Jurkat, Clone E6-1 (cell line): ENCODE data around the gene EXTL2. TPM values are rescaled to one million over a fixed set of nuclear protein-coding genes. Genes with fewer than 3 reads are reported as not detected.
"Not testable (repeated sequence)": the region's sequence is repeated elsewhere in the genome, so short reads cannot be mapped to it uniquely, and the experiment has no call there.

Experiments
- DNase-seq: peaks from one replicate; pipeline ENCODE4 v3.0.0-alpha.2; 2011; ENCODE audit warnings: low read depth, low spot score
- H3K4me3 ChIP-seq: 2 replicates; pipeline ENCODE4 v1.5.1; 2011; ENCODE audit warnings: mild to moderate bottlenecking, low read length, control low read depth, moderate library complexity
- polyA plus RNA-seq: library from polyadenylated mRNA; unstranded; fragments of >200 nt; gene quantifications from one replicate; pipeline ENCODE4 v1.2.1, GENCODE V29; 2012; ENCODE audit warnings: missing spikeins; ENCODE audit not compliant: insufficient read length, insufficient read depth

Gene EXTL2
- 12.5 TPM for polyA plus RNA-seq

- peak within 1 kb of the TSS; percentile 78 for H3K4me3 ChIP-seq
- peak; percentile 55 for DNase-seq
Observed at GRCh38 chr1:100894603-100895539, at the start of gene EXTL2. Gene EXTL2 (minus strand): TSS chr1:100894842. CDS start chr1:100888757, 6,085 bp downstream.

- DNase-seq, result no peak
- no peak overlapping the region for H3K4me3 ChIP-seq
Observed at GRCh38 chr1:100943533-100943932, 48.9 kb upstream of the EXTL2 start.

GRCh38 chr1:100942304-100943046 lies 47.8 kb upstream of the EXTL2 start:
- DNase-seq, result no peak
- H3K4me3 ChIP-seq, result no peak overlapping the region

- no peak overlapping the region for H3K4me3 ChIP-seq
- DNase-seq, result no peak
Observed at GRCh38 chr1:100941580-100942216, 47.1 kb upstream of the EXTL2 start.

- no peak overlapping the region for H3K4me3 ChIP-seq
- DNase-seq, result no peak
Observed at GRCh38 chr1:100941098-100941527, 46.5 kb upstream of the EXTL2 start.

GRCh38 chr1:100936194-100936967 lies 41.7 kb upstream of the EXTL2 start:
- no peak overlapping the region for H3K4me3 ChIP-seq
- DNase-seq, result no peak

- DNase-seq, H3K4me3 ChIP-seq: not testable (repeated sequence)
Observed at GRCh38 chr1:100933555-100933954, 38.9 kb upstream of the EXTL2 start.

GRCh38 chr1:100931716-100932115 lies 37.1 kb upstream of the EXTL2 start:
- DNase-seq, result no peak
- no peak overlapping the region for H3K4me3 ChIP-seq

- DNase-seq, result no peak
- H3K4me3 ChIP-seq, result no peak overlapping the region
Observed at GRCh38 chr1:100930494-100930893, 35.9 kb upstream of the EXTL2 start.

- peak; percentile 30 for DNase-seq
- no peak overlapping the region for H3K4me3 ChIP-seq
Observed at GRCh38 chr1:100928128-100928527, 33.5 kb upstream of the EXTL2 start.

GRCh38 chr1:100927276-100927675 lies 32.6 kb upstream of the EXTL2 start:
- no peak overlapping the region for H3K4me3 ChIP-seq
- DNase-seq, result peak; percentile 96

GRCh38 chr1:100926240-100926639 lies 31.6 kb upstream of the EXTL2 start:
- no peak for DNase-seq
- no peak overlapping the region for H3K4me3 ChIP-seq

GRCh38 chr1:100924991-100925390 lies 30.3 kb upstream of the EXTL2 start:
- DNase-seq, result no peak
- no peak overlapping the region for H3K4me3 ChIP-seq

GRCh38 chr1:100924212-100924611 lies 29.6 kb upstream of the EXTL2 start:
- H3K4me3 ChIP-seq, result no peak overlapping the region
- no peak for DNase-seq

- H3K4me3 ChIP-seq, result no peak overlapping the region
- DNase-seq, result peak; percentile 66
Observed at GRCh38 chr1:100921110-100921706, 26.6 kb upstream of the EXTL2 start.

GRCh38 chr1:100912019-100912418 lies 17.4 kb upstream of the EXTL2 start:
- DNase-seq, result no peak

GRCh38 chr1:100909018-100909417 lies 14.4 kb upstream of the EXTL2 start:
- no peak for DNase-seq
- H3K4me3 ChIP-seq, result no peak overlapping the region

More at GRCh38 chr1:100912019-100912418, 17.4 kb upstream of the EXTL2 start:
- H3K4me3 ChIP-seq, result no peak overlapping the region

- DNase-seq, result no peak
- no peak overlapping the region for H3K4me3 ChIP-seq
Observed at GRCh38 chr1:100907887-100908286, 13.2 kb upstream of the EXTL2 start.
